A549 (cell line): ENCODE measurements around the gene IL1RL2. TPM values are rescaled to one million over a fixed set of nuclear protein-coding genes. Genes with fewer than 3 reads are reported as not detected.
A peak's percentile ranks its signal among the peaks of the same experiment; 100 is the strongest.

Experiments used
- ATAC-seq, 2 experiments: fragments of 200-7000 bp in 1 of 2; fragments of >200 bp in 1 of 2; cut with Nextera tagmentation in 1 of 2; cut with Tn5 transposase in 1 of 2; 3 replicates each; pipeline versions ENCODE4 v1.8.0 to v1.9.1; 2018 to 2020; ENCODE audit warnings: mild to moderate bottlenecking in 1 of 2, moderate library complexity in 1 of 2
- CTCF ChIA-PET: fragments of 300-600 bp; sonication (Branson Sonifier 250); formaldehyde crosslinking; extraction: SDS; loops from one replicate; lab custom pipeline; 2021; ENCODE audit warnings: antibody characterized with exemption, inconsistent platforms; lab: Yijun Ruan, JAX
- POLR2A ChIA-PET: fragments of 350-600 bp; formaldehyde crosslinking; extraction: SDS; loops from one replicate; lab custom pipeline; 2021; ENCODE audit warnings: antibody characterized with exemption, inconsistent platforms; lab: Yijun Ruan, JAX
- DNase-seq, 2 experiments: peaks; one replicate each; pipeline versions ENCODE4 v3.0.0 to v3.0.0-alpha.2; 2011 to 2016; ENCODE audit warnings: low read depth in 1 of 2, low spot score in 1 of 2
- FAIRE-seq: peaks from 2 replicates; lab custom pipeline; 2011; peaks lifted over from hg19 to GRCh38; lab: Jason Lieb, UNC
- H3K27ac ChIP-seq, 2 experiments: fragments of >200 bp; sonication (Bioruptor Twin); formaldehyde crosslinking; 3 replicates each; pipeline ENCODE4 v1.5.1; 2016 to 2017
- H3K4me1 ChIP-seq: fragments of >200 bp; sonication (Bioruptor Twin); formaldehyde crosslinking; 3 replicates; pipeline ENCODE4 v1.6.1; 2016
- H3K4me2 ChIP-seq: fragments of >200 bp; sonication (Bioruptor Twin); formaldehyde crosslinking; 3 replicates; pipeline ENCODE4 v1.6.1; 2016
- H3K4me3 ChIP-seq: fragments of >200 bp; sonication (Bioruptor Twin); formaldehyde crosslinking; 3 replicates; pipeline ENCODE4 v1.5.1; 2016
- H3K9me3 ChIP-seq: fragments of >200 bp; sonication (Bioruptor Twin); formaldehyde crosslinking; 3 replicates; pipeline ENCODE4 v1.6.1; 2016
- ATOH8 ChIP-seq: fragments of 250-450 bp; sonication (Bioruptor Pico); IDR thresholded peaks from 2 replicates; pipeline ENCODE4 v1.5.0; 2020; ENCODE audit warnings: low read depth, mild to moderate bottlenecking, moderate library complexity
- CHD4 ChIP-seq: fragments of 200-600 bp; sonication (generic); IDR thresholded peaks from 2 replicates; pipeline ENCODE4 v1.6.1; 2016; ENCODE audit warnings: antibody characterized with exemption, mild to moderate bottlenecking, borderline replicate concordance
- EHMT2 ChIP-seq: fragments of 200-600 bp; sonication (generic); IDR thresholded peaks from 2 replicates; pipeline ENCODE4 v1.6.1; 2016; ENCODE audit warnings: antibody characterized with exemption, low read depth, mild to moderate bottlenecking, moderate library complexity
- ESRRA ChIP-seq: fragments of 150-350 bp; IDR thresholded peaks from 2 replicates; pipeline ENCODE4 v1.6.1; 2014; ENCODE audit warnings: mild to moderate bottlenecking, low read length, borderline replicate concordance
- HDAC2 ChIP-seq: fragments of 200-600 bp; sonication (generic); IDR thresholded peaks from 2 replicates; pipeline ENCODE4 v1.6.1; 2016
- JUN ChIP-seq, 2 experiments: fragments of >200 bp; sonication (Bioruptor Twin); formaldehyde crosslinking; IDR thresholded peaks; 2 replicates in 1 of 2; 3 replicates in 1 of 2; pipeline ENCODE4 v1.6.1; 2016 to 2017
- KDM5A ChIP-seq: fragments of 200-600 bp; sonication (generic); IDR thresholded peaks from 2 replicates; pipeline ENCODE4 v1.6.1; 2016; ENCODE audit warnings: antibody characterized with exemption, mild to moderate bottlenecking
- RARB ChIP-seq: fragments of 250-450 bp; sonication (Bioruptor Pico); IDR thresholded peaks from 2 replicates; pipeline ENCODE4 v1.8.0; 2021; ENCODE audit warnings: mild to moderate bottlenecking, moderate library complexity
- RFX5 ChIP-seq: fragments of 450-650 bp; IDR thresholded peaks from 2 replicates; pipeline ENCODE4 v1.7.1; 2014; ENCODE audit warnings: antibody characterized with exemption, mild to moderate bottlenecking, moderate library complexity
- RNF2 ChIP-seq: fragments of 200-600 bp; sonication (generic); IDR thresholded peaks from 2 replicates; pipeline ENCODE4 v1.6.1; 2016; ENCODE audit warnings: low read depth, mild to moderate bottlenecking, antibody characterized with exemption, moderate library complexity, borderline replicate concordance
- SMC3 ChIP-seq: fragments of >200 bp; sonication (Bioruptor Twin); formaldehyde crosslinking; IDR thresholded peaks from 3 replicates; pipeline ENCODE4 v1.6.1; 2018; ENCODE audit warnings: inconsistent platforms
- SREBF2 ChIP-seq: fragments of 450-650 bp; IDR thresholded peaks from 2 replicates; pipeline ENCODE4 v1.6.1; 2014; ENCODE audit warnings: mild to moderate bottlenecking, moderate library complexity
- TP53 ChIP-seq: fragments of 250-450 bp; sonication (Bioruptor Pico); IDR thresholded peaks from 2 replicates; pipeline ENCODE4 v1.5.0; 2021; ENCODE audit warnings: mild to moderate bottlenecking, moderate library complexity
- ZSCAN20 ChIP-seq: fragments of 250-450 bp; sonication (Bioruptor Pico); IDR thresholded peaks from 2 replicates; pipeline ENCODE4 v1.8.0; 2022; ENCODE audit warnings: mild to moderate bottlenecking, moderate library complexity
- WGBS: methylation state at CpG from one replicate; pipeline ENCODE4 v1.1.6; 2017; ENCODE audit errors: missing lambda C conversion rate; 5-methylcytosine and 5-hydroxymethylcytosine counted together
- polyA plus RNA-seq, 4 experiments: library from polyadenylated mRNA; depleted of rRNA in 3 of 4; stranded (reverse); fragments of >200 nt; fragmentation: RNase III in 1 of 4; extraction: RNeasy Plus Mini Kit Qiagen cat#74134 plus additional on column Dnase treatment in 1 of 4; gene quantifications; 2 replicates in 3 of 4; 3 replicates in 1 of 4; pipeline ENCODE4 v1.2.3, GENCODE V29; 2011 to 2017
- TF ChIP-seq, protein P1 (sequence below): IDR thresholded peaks from 2 replicates; pipeline ENCODE4 v1.6.1; 2012
- TF ChIP-seq, protein P2 (sequence below): fragments of >200 bp; sonication (Bioruptor Twin); formaldehyde crosslinking; IDR thresholded peaks from 3 replicates; pipeline ENCODE4 v1.5.1; 2016
- TF ChIP-seq, protein P3 (sequence below): IDR thresholded peaks from 2 replicates; pipeline ENCODE4 v1.6.1; 2012
- TF ChIP-seq, protein P4 (sequence below): fragments of >200 bp; sonication (Bioruptor Twin); formaldehyde crosslinking; IDR thresholded peaks from 3 replicates; pipeline ENCODE4 v1.6.1; 2016

IL1RL2 gene
- polyA plus RNA-seq, 2 of the 4 experiments (the other 2 are of a cell fraction), result 0.05 TPM; not detected in 1

GRCh38 chr2:102141970-102142828 lies 44.6 kb upstream of the IL1RL2 start, which contains the start of gene IL1R1 (continued):
- TF ChIP-seq, protein P1, sequence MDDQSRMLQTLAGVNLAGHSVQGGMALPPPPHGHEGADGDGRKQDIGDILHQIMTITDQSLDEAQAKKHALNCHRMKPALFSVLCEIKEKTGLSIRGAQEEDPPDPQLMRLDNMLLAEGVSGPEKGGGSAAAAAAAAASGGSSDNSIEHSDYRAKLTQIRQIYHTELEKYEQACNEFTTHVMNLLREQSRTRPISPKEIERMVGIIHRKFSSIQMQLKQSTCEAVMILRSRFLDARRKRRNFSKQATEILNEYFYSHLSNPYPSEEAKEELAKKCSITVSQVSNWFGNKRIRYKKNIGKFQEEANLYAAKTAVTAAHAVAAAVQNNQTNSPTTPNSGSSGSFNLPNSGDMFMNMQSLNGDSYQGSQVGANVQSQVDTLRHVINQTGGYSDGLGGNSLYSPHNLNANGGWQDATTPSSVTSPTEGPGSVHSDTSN, result no peak
- TF ChIP-seq CHD4, result no peak
- no peak for TF ChIP-seq TP53 (CRISPR knock-in tag)
- peak; percentile 6; the same call in 1 of the 3 replicates for TF ChIP-seq SMC3
- no peak for TF ChIP-seq HDAC2
- TF ChIP-seq ZSCAN20 (CRISPR knock-in tag), result no peak
- TF ChIP-seq, protein P2, sequence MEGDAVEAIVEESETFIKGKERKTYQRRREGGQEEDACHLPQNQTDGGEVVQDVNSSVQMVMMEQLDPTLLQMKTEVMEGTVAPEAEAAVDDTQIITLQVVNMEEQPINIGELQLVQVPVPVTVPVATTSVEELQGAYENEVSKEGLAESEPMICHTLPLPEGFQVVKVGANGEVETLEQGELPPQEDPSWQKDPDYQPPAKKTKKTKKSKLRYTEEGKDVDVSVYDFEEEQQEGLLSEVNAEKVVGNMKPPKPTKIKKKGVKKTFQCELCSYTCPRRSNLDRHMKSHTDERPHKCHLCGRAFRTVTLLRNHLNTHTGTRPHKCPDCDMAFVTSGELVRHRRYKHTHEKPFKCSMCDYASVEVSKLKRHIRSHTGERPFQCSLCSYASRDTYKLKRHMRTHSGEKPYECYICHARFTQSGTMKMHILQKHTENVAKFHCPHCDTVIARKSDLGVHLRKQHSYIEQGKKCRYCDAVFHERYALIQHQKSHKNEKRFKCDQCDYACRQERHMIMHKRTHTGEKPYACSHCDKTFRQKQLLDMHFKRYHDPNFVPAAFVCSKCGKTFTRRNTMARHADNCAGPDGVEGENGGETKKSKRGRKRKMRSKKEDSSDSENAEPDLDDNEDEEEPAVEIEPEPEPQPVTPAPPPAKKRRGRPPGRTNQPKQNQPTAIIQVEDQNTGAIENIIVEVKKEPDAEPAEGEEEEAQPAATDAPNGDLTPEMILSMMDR, result no peak
- TF ChIP-seq RARB (CRISPR knock-in tag), result no peak
- TF ChIP-seq ESRRA, result no peak
- TF ChIP-seq ATOH8 (CRISPR knock-in tag), result no peak
- TF ChIP-seq JUN (IDR thresholded peaks at IDR 0.05), result peak in 1 of 2 experiments; percentile 32; a peak in 1 of 5 replicates
- TF ChIP-seq, protein P3, sequence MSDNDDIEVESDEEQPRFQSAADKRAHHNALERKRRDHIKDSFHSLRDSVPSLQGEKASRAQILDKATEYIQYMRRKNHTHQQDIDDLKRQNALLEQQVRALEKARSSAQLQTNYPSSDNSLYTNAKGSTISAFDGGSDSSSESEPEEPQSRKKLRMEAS, result peak; percentile 25; the same call in 1 of the 2 replicates

DNA sequence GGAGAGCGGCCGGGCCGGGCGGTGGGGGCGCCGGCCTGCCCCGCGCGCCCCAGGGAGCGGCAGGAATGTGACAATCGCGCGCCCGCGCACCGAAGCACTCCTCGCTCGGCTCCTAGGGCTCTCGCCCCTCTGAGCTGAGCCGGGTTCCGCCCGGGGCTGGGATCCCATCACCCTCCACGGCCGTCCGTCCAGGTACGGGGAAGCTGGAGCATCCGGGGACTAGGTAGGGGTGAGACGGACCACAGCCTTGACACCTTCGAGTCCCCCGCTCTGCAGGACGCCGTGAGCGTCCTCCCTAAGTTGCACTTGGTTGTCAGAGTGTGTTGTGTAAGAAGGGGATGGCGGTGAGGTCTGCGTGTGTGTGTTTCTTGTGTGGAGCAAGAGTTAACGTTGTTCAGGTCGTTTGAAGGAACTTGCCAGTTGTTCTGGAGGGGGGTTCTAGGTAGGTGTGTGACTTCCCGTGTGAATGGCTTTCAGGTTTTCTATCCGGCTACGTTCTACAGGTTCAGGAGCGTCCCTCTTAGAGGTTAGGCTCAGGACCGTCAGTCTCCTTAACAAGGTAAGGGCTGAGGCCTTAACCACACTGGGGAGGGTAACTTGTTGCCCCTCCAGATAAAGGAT lies 43.9 kb upstream of the IL1RL2 start:
- CTCF ChIA-PET, result interaction anchor here (0.8 to 3.2 kb wide), 8 partner anchors 16 to 213 kb away, joined by 3 to 24 read pairs (median 5); partner anchors contain the start of gene IL18R1
- Histone ChIP-seq H3K4me3 (peak overlapping the region; percentile 57), H3K4me2 (peak overlapping the region; percentile 95), H3K4me1 (peaks cover 10% of the 10 kb centered on the region), H3K27ac (peak overlapping the region; percentile 86 to 97), H3K9me3 (peaks cover 47% of the 10 kb centered on the region)
- POLR2A ChIA-PET, result interaction anchor here (0.5 to 2.3 kb wide), 5 partner anchors 9 to 78 kb away, joined by 3 to 10 read pairs (median 5); no protein-coding TSS in a partner anchor
- peak; percentile 4; the same call in 1 of the 3 replicates for TF ChIP-seq SMC3
- no peak for TF ChIP-seq RNF2
- WGBS, result 42% methylated on average over 14 of the region's 42 CpGs
- ATAC-seq (peak; percentile 59 to 72; a peak in 5 of 6 replicates), FAIRE-seq (no peak), DNase-seq (peak; percentile 31 to 47)

DNA sequence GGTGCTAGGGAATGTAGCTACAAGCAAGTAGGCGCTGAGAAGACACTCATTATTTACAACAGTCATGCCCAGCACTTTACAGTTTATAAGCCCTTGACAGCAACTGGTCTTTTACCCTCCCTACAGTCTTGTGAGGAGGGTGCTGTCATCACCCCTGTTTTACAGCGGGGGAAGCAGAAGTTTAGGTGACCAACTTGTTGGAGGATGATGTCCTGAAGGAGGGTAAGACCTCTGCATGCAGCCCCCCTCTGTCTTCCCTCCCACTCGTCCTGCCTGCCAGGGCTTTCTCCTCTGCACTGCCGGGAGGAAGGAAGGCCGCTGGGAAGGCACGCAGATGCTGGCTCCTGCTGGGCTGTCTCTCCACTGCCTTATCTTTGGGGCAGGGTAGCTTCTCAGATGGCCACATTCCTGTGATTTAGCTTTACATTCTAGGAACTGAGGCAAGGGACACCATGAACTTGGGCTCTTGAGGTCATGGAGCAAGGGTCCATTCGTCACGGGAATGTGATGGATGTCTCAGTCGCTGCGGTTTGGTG lies 43.3 kb upstream of the IL1RL2 start:
- no peak for FAIRE-seq
- peaks cover 10% of the 10 kb centered on the region for H3K4me1 ChIP-seq
- peaks cover 53% of the 10 kb centered on the region for H3K9me3 ChIP-seq
- peak in 1 of 2 experiments; percentile 6; a peak in 1 of 6 replicates for ATAC-seq
- peak overlapping the region; percentile 57 for H3K4me3 ChIP-seq
- TF ChIP-seq RFX5, result no peak
- TF ChIP-seq ESRRA, result no peak
- TF ChIP-seq SREBF2, result no peak
- TF ChIP-seq, protein P4, sequence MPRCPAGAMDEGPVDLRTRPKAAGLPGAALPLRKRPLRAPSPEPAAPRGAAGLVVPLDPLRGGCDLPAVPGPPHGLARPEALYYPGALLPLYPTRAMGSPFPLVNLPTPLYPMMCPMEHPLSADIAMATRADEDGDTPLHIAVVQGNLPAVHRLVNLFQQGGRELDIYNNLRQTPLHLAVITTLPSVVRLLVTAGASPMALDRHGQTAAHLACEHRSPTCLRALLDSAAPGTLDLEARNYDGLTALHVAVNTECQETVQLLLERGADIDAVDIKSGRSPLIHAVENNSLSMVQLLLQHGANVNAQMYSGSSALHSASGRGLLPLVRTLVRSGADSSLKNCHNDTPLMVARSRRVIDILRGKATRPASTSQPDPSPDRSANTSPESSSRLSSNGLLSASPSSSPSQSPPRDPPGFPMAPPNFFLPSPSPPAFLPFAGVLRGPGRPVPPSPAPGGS, result no peak
- TF ChIP-seq, protein P2, result no peak
- TF ChIP-seq KDM5A, result no peak
- TF ChIP-seq EHMT2, result no peak
- peak overlapping the region; percentile 86 to 97 for H3K27ac ChIP-seq
- POLR2A ChIA-PET, result interaction anchor here (0.9 to 2.3 kb wide), 4 partner anchors 10 to 79 kb away, joined by 3 to 10 read pairs (median 7); no protein-coding TSS in a partner anchor
- no peak for DNase-seq
- H3K4me2 ChIP-seq, result peak overlapping the region; percentile 95
- CTCF ChIA-PET, result interaction anchor here (0.6 to 3.2 kb wide), 8 partner anchors 16 to 123 kb away, joined by 3 to 24 read pairs (median 4); no protein-coding TSS in a partner anchor
- 97% methylated on average over 10 of the region's 10 CpGs for WGBS
